K562 (cell line): ENCODE results near the gene ITGAL. TPM values are rescaled to one million over a fixed set of nuclear protein-coding genes. Genes with fewer than 3 reads are reported as not detected.

Source experiments
- CEBPB ChIP-seq: fragments of 450-650 bp; IDR thresholded peaks from 2 replicates; pipeline ENCODE4 v1.6.1; 2016; ENCODE audit warnings: missing genetic modification characterization, missing compliant biosample characterization
- ETS2 ChIP-seq: IDR thresholded peaks from 2 replicates; pipeline ENCODE4 v1.6.1; 2016; ENCODE audit warnings: borderline replicate concordance, missing genetic modification characterization, mild to moderate bottlenecking, moderate library complexity, missing compliant biosample characterization; ENCODE audit not compliant: poor library complexity, severe bottlenecking
- GABPB2 ChIP-seq: fragments of 250-450 bp; sonication (Bioruptor Pico); conservative IDR thresholded peaks from 2 replicates; pipeline ENCODE4 v1.5.1; 2021; ENCODE audit warnings: mild to moderate bottlenecking
- HLTF ChIP-seq: fragments of 450-650 bp; IDR thresholded peaks from 2 replicates; pipeline ENCODE4 v1.6.1; 2016
- HMG20A ChIP-seq: fragments of 450-650 bp; formaldehyde crosslinking; conservative IDR thresholded peaks from 2 replicates; pipeline ENCODE4 v1.4.0; 2020; ENCODE audit warnings: mild to moderate bottlenecking, mixed read lengths
- L3MBTL2 ChIP-seq: fragments of 450-650 bp; IDR thresholded peaks from 2 replicates; pipeline ENCODE4 v1.6.1; 2016; ENCODE audit warnings: mild to moderate bottlenecking, moderate library complexity
- OTX1 ChIP-seq: fragments of 450-650 bp; formaldehyde crosslinking; IDR thresholded peaks from 2 replicates; pipeline ENCODE4 v1.4.0; 2022; ENCODE audit warnings: mild to moderate bottlenecking
- PHB ChIP-seq: fragments of 250-450 bp; sonication (Bioruptor Pico); IDR thresholded peaks from 2 replicates; pipeline ENCODE4 v1.5.0; 2021
- RBM17 ChIP-seq: fragments of 200-400 bp; formaldehyde crosslinking; IDR thresholded peaks from 2 replicates; pipeline ENCODE4 v1.6.1; 2017; ENCODE audit warnings: low read depth, mild to moderate bottlenecking, low read length, borderline replicate concordance
- SAFB2 ChIP-seq: fragments of 200-400 bp; formaldehyde crosslinking; IDR thresholded peaks from 2 replicates; pipeline ENCODE4 v1.6.1; 2018; ENCODE audit warnings: borderline replicate concordance, low read length, low read depth, moderate library complexity; ENCODE audit not compliant: severe bottlenecking
- SMARCE1 ChIP-seq: fragments of 450-650 bp; IDR thresholded peaks from 2 replicates; pipeline ENCODE4 v1.7.1; 2016; ENCODE audit warnings: mild to moderate bottlenecking
- SPI1 ChIP-seq: IDR thresholded peaks from 2 replicates; pipeline ENCODE4 v1.6.1; 2011; ENCODE audit warnings: low read depth, low read length, control low read depth, borderline replicate concordance
- WHSC1 ChIP-seq: IDR thresholded peaks from one replicate; pipeline ENCODE4 v1.6.1; 2012; ENCODE audit warnings: low read length, control low read depth, inconsistent platforms
- ZC3H8 ChIP-seq: fragments of 450-650 bp; IDR thresholded peaks from 2 replicates; pipeline ENCODE4 v1.6.1; 2017
- ZNF41 ChIP-seq: fragments of 250-450 bp; sonication (Bioruptor Pico); conservative IDR thresholded peaks from 2 replicates; pipeline ENCODE4 v1.4.0; 2020; ENCODE audit warnings: mild to moderate bottlenecking
- ZNF766 ChIP-seq: fragments of 200-800 bp; sonication (Bioruptor generic); conservative IDR thresholded peaks from 2 replicates; pipeline ENCODE4 v1.6.1; 2016; ENCODE audit warnings: missing genetic modification characterization, missing compliant biosample characterization
- polyA plus RNA-seq, 8 experiments: library from polyadenylated mRNA; depleted of rRNA in 4 of 8; stranded (reverse) in 5 of 8; unstranded in 3 of 8; fragments of >200 nt; fragmentation: Nextera tagmentation in 2 of 8; fragmentation: Illumina TruSeq in 1 of 8; extraction: Ambion mirVana in 2 of 8; extraction: Trizol in 1 of 8; gene quantifications; 2 replicates each; pipeline versions ENCODE4 v1.2.1 to v1.2.3, GENCODE V29; 2011 to 2014; ENCODE audit warnings: inconsistent platforms in 1 of 8, missing spikeins in 1 of 8
- total RNA-seq, 7 experiments: library from RNA; depleted of rRNA in 6 of 7; stranded (reverse); fragments of >200 nt in 6 of 7; fragmentation: Illumina TruSeq in 2 of 7; extraction: Trizol in 2 of 7; gene quantifications; 2 replicates each; pipeline versions ENCODE4 v1.2.1 to v1.2.3, GENCODE V29; 2011 to 2021; ENCODE audit warnings: low replicate concordance in 1 of 7
- TF ChIP-seq, protein P1 (sequence below): fragments of 250-450 bp; sonication (Bioruptor Pico); IDR thresholded peaks from 2 replicates; pipeline ENCODE4 v1.4.0; 2020; ENCODE audit warnings: borderline replicate concordance
- TF ChIP-seq, protein P2 (sequence below): fragments of 450-650 bp; formaldehyde crosslinking; IDR thresholded peaks from 2 replicates; pipeline ENCODE4 v1.4.0; 2022; ENCODE audit warnings: missing genetic modification characterization
- TF ChIP-seq, protein P3 (sequence below): fragments of 450-650 bp; IDR thresholded peaks from 2 replicates; pipeline ENCODE4 v1.6.1; 2017; ENCODE audit warnings: antibody characterized with exemption, mild to moderate bottlenecking
- TF ChIP-seq, protein P4 (sequence below): sonication (generic); formaldehyde crosslinking; IDR thresholded peaks from 2 replicates; pipeline ENCODE4 v1.8.0; 2022; ENCODE audit warnings: missing genetic modification reagents, mild to moderate bottlenecking, borderline replicate concordance

Gene ITGAL
- total and polyA plus RNA-seq, 9 of the 15 experiments (the other 6 are each of a cell fraction or from before 2014, with no cell fraction given), result 0.01 to 0.53 TPM; not detected in 7

DNA sequence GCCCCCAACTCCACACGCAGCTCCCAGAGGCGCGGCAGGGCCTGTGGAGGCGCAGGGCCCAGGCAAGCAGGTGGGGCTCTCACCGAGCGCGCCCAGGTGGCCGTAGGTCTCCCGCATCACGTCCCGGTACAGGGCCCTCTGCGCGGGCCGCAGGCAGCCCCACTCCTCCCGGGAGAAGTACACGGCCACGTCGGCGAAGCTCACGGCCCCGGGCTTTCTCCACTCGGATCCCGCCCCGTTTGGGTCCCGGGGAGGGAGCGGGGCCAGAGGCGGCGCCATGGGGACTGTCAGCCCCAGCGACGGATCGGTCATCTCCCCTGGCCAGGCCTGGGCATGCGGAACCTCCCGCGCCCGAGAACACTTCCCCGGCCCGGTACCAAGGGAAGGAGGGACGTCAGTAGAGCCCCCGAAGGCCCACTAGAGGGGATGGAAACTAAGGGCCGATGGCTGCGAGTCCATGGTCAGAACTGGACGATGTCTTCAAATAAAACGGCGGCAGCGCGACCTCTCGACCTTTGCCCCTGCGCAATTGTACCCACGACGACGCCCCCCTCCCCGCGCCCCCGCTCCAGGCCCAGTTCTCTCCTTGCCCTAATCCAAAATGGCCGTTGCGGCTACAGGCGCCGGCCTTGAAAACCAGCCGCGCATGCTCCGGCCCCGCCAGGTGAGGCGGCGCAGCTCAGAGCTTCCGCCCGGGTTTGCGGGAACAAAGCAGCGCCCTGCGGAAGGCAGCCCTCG lies 62.0 kb downstream of the ITGAL start, which contains the start of gene ZNF747 (continued):
- TF ChIP-seq, protein P1, sequence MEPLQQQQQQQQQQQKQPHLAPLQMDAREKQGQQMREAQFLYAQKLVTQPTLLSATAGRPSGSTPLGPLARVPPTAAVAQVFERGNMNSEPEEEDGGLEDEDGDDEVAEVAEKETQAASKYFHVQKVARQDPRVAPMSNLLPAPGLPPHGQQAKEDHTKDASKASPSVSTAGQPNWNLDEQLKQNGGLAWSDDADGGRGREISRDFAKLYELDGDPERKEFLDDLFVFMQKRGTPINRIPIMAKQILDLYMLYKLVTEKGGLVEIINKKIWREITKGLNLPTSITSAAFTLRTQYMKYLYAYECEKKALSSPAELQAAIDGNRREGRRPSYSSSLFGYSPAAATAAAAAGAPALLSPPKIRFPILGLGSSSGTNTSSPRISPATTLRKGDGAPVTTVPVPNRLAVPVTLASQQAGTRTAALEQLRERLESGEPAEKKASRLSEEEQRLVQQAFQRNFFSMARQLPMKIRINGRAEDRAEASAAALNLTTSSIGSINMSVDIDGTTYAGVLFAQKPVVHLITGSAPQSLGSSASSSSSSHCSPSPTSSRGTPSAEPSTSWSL (CRISPR knock-in tag), result no peak
- TF ChIP-seq RBM17 (no peak), WHSC1 (no peak), ETS2 (tag) (no peak), SMARCE1 (no peak), L3MBTL2 (peak; percentile 74; the same call in 1 of the 2 replicates), GABPB2 (CRISPR knock-in tag) (no peak), ZNF766 (CRISPR knock-in tag) (peak; percentile 72), CEBPB (tag) (no peak), SAFB2 (no peak), HMG20A (no peak), SPI1 (0 out of 2 replicates have a peak, but pooled peaks have one; percentile 29), ZNF41 (CRISPR knock-in tag) (no peak), ZC3H8 (no peak), OTX1 (no peak), PHB (CRISPR knock-in tag) (no peak), HLTF (no peak)
- TF ChIP-seq, protein P2, sequence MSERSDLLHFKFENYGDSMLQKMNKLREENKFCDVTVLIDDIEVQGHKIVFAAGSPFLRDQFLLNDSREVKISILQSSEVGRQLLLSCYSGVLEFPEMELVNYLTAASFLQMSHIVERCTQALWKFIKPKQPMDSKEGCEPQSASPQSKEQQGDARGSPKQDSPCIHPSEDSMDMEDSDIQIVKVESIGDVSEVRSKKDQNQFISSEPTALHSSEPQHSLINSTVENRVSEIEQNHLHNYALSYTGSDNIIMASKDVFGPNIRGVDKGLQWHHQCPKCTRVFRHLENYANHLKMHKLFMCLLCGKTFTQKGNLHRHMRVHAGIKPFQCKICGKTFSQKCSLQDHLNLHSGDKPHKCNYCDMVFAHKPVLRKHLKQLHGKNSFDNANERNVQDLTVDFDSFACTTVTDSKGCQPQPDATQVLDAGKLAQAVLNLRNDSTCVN, result no peak
- TF ChIP-seq, protein P3, sequence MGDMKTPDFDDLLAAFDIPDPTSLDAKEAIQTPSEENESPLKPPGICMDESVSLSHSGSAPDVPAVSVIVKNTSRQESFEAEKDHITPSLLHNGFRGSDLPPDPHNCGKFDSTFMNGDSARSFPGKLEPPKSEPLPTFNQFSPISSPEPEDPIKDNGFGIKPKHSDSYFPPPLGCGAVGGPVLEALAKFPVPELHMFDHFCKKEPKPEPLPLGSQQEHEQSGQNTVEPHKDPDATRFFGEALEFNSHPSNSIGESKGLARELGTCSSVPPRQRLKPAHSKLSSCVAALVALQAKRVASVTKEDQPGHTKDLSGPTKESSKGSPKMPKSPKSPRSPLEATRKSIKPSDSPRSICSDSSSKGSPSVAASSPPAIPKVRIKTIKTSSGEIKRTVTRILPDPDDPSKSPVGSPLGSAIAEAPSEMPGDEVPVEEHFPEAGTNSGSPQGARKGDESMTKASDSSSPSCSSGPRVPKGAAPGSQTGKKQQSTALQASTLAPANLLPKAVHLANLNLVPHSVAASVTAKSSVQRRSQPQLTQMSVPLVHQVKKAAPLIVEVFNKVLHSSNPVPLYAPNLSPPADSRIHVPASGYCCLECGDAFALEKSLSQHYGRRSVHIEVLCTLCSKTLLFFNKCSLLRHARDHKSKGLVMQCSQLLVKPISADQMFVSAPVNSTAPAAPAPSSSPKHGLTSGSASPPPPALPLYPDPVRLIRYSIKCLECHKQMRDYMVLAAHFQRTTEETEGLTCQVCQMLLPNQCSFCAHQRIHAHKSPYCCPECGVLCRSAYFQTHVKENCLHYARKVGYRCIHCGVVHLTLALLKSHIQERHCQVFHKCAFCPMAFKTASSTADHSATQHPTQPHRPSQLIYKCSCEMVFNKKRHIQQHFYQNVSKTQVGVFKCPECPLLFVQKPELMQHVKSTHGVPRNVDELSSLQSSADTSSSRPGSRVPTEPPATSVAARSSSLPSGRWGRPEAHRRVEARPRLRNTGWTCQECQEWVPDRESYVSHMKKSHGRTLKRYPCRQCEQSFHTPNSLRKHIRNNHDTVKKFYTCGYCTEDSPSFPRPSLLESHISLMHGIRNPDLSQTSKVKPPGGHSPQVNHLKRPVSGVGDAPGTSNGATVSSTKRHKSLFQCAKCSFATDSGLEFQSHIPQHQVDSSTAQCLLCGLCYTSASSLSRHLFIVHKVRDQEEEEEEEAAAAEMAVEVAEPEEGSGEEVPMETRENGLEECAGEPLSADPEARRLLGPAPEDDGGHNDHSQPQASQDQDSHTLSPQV, result no peak; the same call in 1 of the 2 replicates
- TF ChIP-seq, protein P4, sequence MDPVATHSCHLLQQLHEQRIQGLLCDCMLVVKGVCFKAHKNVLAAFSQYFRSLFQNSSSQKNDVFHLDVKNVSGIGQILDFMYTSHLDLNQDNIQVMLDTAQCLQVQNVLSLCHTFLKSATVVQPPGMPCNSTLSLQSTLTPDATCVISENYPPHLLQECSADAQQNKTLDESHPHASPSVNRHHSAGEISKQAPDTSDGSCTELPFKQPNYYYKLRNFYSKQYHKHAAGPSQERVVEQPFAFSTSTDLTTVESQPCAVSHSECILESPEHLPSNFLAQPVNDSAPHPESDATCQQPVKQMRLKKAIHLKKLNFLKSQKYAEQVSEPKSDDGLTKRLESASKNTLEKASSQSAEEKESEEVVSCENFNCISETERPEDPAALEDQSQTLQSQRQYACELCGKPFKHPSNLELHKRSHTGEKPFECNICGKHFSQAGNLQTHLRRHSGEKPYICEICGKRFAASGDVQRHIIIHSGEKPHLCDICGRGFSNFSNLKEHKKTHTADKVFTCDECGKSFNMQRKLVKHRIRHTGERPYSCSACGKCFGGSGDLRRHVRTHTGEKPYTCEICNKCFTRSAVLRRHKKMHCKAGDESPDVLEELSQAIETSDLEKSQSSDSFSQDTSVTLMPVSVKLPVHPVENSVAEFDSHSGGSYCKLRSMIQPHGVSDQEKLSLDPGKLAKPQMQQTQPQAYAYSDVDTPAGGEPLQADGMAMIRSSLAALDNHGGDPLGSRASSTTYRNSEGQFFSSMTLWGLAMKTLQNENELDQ (CRISPR knock-in tag), result peak; percentile 49; the same call in 1 of the 2 replicates
